Measurements from ENCODE around the gene PTPRA.

PTPRA gene

GRCh38 chr20:2921506-2921905, 48.2 kb downstream of the PTPRA start:
- H3K4me3 ChIP-seq (ENCODE audit: low read depth, low read length), result no peak overlapping the region
- no peak for TF ChIP-seq CTCF (IDR thresholded peaks at IDR 0.05; ENCODE audit: borderline replicate concordance, insufficient read depth, low read depth, low read length)

- H3K4me3 ChIP-seq (ENCODE audit: low read depth, low read length), result no peak overlapping the region
- no peak for TF ChIP-seq CTCF (IDR thresholded peaks at IDR 0.05; ENCODE audit: borderline replicate concordance, insufficient read depth, low read depth, low read length)
Observed at GRCh38 chr20:2922957-2923356, 49.7 kb downstream of the PTPRA start.

- TF ChIP-seq CTCF (IDR thresholded peaks at IDR 0.05; ENCODE audit: borderline replicate concordance, insufficient read depth, low read depth, low read length), result no peak
- no peak overlapping the region for H3K4me3 ChIP-seq (ENCODE audit: low read depth, low read length)
Observed at GRCh38 chr20:2930538-2930937, 57.3 kb downstream of the PTPRA start.

GRCh38 chr20:2932498-2932897, 59.2 kb downstream of the PTPRA start:
- TF ChIP-seq CTCF (IDR thresholded peaks at IDR 0.05; ENCODE audit: borderline replicate concordance, insufficient read depth, low read depth, low read length), result no peak
- H3K4me3 ChIP-seq (ENCODE audit: low read depth, low read length), result no peak overlapping the region

GRCh38 chr20:2937902-2938301, 64.6 kb downstream of the PTPRA start:
- H3K4me3 ChIP-seq (ENCODE audit: low read depth, low read length), result no peak overlapping the region
- no peak for TF ChIP-seq CTCF (IDR thresholded peaks at IDR 0.05; ENCODE audit: borderline replicate concordance, insufficient read depth, low read depth, low read length)

GRCh38 chr20:2942439-2942838, 69.2 kb downstream of the PTPRA start:
- no peak for TF ChIP-seq CTCF (IDR thresholded peaks at IDR 0.05; ENCODE audit: borderline replicate concordance, insufficient read depth, low read depth, low read length)

GRCh38 chr20:2946988-2947961, 74.0 kb downstream of the PTPRA start:
- TF ChIP-seq CTCF (IDR thresholded peaks at IDR 0.05; ENCODE audit: borderline replicate concordance, insufficient read depth, low read depth, low read length), result no peak
- H3K4me3 ChIP-seq (ENCODE audit: low read depth, low read length), result no peak overlapping the region

More at GRCh38 chr20:2942439-2942838, 69.2 kb downstream of the PTPRA start:
- no peak overlapping the region for H3K4me3 ChIP-seq (ENCODE audit: low read depth, low read length)

Measured in GM12875 (cell line).